ENCODE measurements around the gene SLC22A12.
"Not testable (repeated sequence)": the region's sequence is repeated elsewhere in the genome, so short reads cannot be mapped to it uniquely, and the experiment has no call there.

SLC22A12 gene

DNA sequence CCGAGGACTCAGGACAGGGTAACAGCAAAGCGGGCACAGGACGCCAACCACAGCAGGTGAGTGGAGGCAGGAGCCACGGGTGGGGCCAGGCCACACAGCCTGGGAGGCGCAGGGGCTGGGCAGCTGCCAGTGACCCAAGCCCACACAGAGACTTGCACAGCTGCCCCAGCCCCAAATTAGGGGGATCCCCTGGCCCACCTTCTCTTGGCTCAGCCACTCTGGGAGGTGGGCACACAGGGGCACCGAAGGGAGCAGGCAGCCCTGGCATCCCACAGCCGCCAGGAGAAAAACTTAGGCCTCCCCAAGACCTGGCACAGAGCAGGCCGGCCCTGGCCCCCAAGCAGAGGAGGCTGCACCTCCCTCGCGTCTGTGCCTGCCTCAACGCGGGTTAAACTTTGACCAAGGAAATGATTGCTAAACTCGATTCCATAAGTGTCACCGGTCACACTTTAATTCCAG lies at the start of gene SLC22A12:
Gene SLC22A12, plus strand, starts transcription at position 458 of the 459 bp plus-strand sequence. CDS start 337 bp downstream, outside the sequence.
- DNase-seq: no peak

DNA sequence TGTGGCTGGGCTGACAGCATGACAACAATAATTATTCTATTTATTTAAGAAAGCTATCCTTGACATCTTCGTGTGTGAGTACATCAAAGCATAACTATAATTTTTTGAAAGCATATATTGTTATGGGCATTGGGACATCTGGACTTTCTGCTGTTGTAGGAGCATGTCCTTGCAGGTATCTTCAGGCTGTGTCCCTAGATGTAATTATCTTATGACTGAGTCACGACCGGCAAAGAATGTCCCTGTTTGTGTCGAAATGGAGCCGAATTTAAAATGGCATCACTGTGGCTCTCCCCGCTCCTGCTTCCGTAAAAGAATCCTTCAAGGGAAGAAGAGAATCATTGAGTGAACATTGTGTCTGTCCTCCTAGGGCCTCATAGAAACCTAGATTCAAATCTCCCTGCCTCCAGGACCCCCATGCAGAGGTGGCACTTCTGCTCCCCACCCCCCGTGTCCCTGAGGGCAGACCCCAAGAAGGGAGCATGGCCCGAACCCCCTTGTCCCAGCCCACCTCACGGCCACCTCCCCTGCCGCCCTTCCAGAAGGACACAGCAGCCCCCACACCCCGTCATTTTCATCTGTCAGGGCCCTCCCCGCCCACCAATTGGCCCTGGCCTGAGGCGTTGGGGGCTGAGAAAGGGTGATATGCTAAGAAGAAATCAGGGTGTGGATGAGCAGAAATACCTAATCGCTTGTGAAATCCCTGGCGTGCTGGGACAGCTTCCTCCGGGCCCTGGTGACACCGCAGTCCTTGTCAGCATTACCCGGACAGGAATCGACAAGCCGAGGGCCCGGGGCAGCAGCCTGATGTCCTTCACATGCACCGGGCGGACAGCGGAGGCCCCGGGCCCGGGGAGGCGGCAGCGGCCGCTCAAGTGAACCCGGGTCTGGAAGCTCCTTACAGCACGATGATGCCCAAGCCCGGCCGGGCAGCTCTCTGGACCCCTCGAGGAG lies 48.6 kb upstream of the SLC22A12 start:
- no peak for DNase-seq

DNA sequence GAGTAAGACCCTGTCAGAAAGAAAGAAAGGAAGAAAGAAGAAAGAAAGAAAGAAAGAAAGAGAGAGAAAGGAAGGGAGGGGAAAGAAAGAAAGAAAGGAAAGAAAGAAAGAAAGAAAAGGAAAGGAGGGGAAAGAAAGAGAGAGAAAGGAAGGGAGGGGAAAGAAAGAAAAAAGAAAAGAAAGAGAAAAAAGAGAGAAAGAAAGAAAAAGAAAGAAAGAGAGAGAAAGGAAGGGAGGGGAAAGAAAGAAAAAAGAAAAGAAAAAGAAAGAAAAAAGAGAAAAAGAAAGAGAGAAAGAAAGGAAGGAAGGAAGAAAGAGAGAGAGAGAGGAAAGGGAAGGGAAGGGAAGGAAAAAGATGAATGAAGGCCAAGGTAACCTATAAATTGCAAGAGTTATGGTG lies 47.2 kb upstream of the SLC22A12 start:
- DNase-seq: no peak

DNA sequence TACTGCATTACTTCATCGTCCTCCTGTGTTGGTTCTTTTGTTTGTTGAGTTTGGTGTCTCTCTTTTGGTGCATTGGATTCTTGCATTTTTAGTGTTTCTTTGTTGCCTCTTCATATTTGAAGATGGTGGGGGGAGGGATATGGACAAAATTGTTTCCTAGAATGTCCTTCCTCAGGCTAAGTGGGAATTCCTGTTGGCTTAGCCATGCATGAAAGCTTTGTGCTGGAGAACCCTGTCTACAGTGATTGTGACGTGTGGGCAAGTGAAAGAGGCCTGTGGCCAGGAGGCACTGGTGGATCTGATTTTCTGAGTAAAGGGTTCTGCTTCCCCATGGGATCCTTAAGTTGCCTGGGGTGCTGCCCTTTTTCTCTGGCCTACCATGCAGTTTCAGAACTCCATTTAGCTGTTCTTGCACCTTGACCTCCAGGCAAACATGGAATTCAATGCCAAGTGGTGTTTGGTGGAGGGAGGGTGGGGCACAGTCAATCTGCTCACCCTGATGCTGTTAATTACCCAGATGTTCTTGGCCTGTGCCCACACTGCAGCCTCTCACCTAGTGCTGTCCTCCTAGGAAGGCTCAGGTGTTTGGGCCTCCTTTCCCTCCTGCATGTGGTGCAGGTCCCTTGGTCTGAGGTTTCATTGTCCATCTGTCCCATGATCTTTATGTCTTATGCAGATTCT lies 46.3 kb upstream of the SLC22A12 start:
- no peak for DNase-seq

DNA sequence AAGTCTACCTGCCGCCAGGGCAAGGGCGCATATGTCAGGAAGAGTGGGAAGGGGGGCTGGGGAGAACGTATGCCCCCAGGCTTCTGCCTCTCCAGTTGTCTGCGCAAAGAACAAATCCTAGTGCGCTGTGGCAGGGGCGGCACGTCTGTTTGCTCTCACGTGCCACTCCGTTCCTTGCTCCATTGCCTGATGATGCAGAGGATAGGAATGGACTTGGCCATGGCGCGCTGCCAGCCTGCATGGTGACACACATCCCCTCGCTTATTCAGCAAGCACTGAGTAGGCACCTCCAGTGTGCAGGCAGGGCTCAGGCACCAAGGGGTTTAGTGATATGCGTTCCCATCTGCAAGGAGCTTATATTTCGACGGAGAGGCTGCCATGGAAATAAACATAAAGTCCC lies 45.4 kb upstream of the SLC22A12 start:
- DNase-seq: no peak

DNA sequence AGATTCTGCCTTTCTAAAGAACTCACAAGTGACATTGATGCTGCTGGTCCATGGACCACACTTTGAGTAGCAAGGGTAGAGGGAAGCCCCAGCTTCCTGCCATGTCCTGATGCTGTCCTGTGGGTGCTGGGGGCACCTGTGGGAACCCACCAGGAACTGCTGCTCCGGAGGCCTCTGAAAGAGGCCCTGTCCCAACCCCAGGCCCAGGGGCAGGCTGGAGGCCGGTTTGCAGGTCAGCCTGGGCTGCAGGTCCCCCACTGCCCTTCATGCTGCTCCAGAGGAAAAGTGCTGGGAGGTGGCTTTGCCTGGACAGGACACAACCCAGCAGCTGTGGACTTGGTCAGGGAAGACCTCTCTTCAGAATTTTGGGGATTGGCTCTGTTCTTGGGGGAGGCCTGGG lies 44.8 kb upstream of the SLC22A12 start:
- no peak for DNase-seq

DNA sequence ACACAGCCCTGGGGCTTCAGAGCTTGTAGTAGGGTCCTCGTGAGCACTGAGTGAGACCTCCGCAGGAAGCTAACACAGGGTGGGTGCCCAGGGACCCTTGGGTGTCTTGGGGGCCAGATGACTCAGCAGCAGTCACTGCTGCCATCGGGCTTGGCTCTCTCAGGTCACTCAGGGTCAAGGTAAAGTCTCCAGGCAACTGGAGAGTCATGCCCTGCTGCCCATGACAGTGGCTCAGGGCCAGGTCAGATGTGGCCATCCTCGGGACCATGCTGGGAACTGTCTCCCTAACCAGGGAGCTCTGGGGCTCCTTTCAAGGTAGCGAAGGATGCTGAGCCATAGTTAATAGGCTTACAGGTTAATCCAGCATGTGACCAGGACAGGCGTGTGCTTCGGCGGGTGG lies 44.4 kb upstream of the SLC22A12 start:
- DNase-seq: no peak

DNA sequence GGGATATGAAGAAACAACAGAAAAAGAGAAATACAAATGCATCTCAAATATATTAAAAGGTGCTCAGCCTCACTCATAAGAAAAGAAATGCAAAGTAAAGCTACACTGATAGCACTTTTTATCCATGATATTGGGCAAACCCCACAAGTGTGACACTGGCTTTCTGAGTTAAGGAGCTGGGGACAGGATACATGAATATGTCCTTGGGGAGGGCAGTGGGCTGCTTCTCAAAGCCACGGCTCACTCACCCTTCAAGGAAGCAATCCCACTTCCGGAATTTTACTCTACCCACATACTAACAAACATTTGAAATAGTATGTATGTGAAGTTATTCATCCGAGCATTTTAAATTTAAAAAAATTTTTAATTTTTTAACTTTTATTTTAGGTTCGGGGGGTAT lies 41.1 kb upstream of the SLC22A12 start:
- no peak for DNase-seq

DNA sequence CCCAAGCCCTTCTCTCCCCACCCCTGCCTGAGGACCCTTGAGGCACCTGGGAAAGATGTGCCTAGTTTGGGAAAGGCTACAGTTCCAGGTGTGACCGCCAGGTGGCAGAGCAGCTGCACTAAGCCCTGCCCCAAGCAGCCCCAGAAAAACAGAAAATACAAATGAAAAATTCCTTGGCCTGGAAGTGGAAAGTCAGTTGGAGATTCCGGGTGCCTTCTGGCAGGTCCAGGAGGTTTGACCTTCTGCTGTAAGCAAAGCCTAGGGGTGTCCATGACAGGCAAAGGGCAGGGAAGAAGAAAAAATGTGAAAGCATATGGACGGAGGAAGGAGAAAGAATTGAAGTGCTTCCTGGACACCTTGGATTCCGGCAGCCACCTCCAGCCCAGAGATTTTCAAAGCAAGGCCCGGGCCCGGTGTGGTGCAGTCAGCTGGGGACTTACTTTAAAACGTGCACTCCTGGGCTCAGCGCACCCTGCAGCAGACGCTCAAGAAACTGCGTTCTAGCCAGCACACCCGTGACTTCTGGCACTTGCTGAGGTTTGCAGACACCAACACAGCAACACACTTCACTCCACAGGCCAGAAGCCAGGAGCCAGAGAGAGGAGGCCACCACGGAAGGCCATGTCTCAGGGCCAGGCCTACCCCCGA lies 37.3 kb upstream of the SLC22A12 start:
- peak; percentile 44 to 75 (median 49) for DNase-seq

DNA sequence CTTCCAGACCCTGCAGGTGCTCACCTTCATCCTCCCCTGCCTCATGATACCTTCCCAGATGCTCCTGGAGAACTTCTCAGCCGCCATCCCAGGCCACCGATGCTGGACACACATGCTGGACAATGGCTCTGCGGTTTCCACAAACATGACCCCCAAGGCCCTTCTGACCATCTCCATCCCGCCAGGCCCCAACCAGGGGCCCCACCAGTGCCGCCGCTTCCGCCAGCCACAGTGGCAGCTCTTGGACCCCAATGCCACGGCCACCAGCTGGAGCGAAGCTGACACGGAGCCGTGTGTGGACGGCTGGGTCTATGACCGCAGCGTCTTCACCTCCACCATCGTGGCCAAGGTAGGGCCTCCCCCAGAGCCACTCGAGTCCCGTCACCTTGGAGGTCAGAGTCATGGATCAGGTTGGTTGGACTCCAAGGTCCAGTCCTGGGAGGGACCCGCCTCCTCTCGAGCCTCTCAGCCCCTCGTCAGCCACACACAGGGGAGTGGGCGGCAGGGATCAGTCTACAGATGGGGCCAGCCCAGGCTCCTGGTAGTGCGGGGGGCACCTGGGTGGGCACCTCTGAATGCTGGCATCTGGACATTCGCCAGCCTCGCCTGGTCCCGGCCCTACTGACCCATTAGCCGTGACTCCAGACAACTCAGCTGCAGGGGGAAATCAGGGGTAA lies 34.8 kb upstream of the SLC22A12 start:
- DNase-seq: no peak

DNA sequence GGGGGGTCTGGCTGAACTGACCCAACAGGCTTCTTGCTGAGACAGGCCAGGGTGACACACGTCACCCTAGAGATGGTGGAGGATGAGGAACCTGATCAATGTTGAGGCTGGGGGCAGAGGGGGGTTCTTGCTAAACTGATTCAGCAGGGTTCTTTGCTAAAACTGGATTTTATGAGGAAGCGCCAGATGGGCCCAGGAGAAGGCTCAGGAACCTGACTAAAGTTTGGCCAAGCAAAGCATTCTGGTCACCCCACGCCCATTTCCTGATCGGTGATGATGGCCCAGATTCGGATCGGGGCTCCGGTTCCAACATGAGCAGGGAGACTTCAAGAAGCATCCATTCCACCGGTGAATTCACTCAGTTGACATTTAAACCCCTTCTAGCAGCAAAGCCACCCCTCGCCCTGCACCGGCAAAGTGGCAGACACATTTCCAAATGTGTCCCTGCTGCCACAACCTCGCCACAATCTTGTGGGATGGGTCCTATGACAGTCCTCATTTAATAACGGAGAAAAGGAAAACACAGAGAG lies 34.2 kb upstream of the SLC22A12 start:
- DNase-seq: no peak

DNA sequence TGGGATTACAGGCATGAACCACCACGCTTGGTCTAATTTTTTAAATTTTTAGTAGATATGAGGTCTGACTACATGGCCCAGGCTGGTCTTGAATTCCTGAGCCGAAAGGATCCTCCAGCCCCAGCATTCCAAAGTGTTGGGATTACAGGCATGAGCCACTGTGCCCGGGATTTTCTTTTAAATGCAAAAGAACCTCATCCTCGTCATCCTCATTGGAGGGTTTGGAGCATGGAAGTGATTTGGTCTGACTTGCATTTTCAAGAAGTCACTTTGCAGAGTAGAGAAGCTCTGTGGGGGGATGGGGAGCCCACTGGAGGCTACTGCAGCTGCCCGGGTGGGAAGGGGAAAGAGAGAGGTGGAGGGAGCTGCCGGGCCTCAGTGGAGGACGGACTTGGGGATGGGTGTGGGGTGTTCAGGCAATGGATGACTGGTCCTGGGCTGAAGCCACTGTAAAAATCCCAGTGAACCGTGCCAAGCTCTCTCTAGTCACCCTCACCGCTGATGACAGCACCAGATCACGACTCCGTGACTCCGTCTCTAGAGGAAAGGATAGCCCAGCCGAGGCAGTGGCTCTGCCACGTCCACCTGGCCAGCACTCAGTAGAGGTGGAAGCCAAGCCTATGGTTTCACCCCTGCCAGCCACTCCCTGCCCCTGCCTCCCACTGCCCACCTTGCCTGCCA lies 32.8 kb upstream of the SLC22A12 start:
- no peak for DNase-seq

DNA sequence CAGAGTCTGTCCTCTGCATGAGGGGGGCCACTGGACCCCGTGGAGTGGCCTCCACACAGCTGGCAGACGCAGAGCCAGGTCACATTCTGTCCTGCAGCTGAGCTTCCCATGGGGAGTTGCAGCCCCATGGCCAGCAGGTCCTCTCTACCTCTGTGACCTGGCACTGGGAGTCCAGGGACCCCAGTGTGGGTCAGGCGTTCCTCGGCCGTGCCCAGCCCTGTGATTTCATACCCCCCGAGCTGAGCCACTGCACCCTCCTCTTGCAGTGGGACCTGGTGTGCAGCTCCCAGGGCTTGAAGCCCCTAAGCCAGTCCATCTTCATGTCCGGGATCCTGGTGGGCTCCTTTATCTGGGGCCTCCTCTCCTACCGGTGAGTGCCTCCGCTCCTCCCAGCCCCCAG lies 32.2 kb upstream of the SLC22A12 start:
- no peak for DNase-seq

DNA sequence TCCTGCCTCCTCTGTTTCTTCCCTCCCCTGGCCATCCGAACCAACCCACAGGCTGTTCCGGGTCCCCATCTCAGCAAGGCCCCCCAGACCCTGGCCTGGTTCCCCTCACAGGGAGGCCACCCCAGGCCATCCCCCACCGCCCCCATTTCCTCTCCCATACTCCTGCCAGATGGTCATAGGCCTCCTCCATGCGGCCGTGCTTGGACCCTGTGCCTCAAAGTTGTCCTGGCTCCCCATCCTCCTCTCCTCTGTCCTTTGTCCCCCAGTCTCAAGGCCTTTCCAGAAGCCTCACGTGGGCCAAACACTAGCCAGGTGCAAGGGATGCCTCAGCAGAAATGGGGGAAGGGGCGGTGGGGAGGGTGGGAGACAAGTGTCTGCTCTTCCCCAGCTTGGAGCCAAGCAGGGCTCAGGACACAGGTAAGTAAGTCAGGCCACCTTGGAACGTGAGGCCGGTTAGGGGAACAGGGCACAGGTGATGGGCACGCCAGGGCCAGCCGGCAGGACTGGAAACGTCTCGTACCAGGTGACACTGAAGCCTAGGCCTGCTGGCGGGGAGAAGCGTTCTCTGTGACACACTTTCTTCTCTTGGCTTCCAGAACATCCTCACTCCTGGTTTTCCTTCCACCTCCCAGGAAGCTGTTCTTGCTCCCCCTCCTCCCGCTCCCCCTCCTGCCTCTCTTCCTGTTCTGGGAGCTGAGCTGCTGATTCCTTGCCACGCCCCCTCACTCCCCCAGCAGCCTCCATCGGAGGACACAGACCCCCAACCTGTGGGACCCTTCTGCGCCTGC lies 31.5 kb upstream of the SLC22A12 start:
- DNase-seq: no peak

DNA sequence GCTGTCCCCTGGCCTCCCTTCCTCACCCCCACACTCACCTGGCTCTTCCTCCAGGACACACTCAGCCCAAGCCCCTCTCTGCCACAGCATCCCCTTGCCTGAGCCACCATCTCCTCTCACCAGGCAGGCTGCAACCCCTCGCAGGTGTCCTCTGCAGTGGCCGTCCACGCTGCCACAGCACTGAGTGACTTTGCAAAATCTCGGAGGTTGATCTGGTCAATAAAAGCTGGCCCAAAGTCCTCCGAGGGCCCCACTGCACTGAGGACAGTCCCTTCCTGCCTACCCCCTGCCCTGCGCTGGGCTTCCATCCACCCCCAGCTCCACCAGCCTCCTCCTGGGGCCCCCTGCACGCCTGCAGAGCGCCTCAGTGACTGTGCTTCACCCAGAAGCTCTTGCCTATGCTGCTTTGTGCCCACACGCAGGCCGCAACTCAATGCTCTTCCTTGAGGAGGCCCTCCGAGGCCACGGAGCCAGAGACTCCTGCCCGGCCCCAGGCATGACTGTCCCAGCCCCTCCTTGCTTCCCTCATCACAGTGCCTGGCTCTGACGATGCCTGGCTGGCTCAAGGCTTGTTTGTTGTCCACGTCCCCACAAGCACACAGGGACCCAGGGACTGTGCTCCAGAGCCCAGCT lies 30.8 kb upstream of the SLC22A12 start:
- DNase-seq: no peak

DNA sequence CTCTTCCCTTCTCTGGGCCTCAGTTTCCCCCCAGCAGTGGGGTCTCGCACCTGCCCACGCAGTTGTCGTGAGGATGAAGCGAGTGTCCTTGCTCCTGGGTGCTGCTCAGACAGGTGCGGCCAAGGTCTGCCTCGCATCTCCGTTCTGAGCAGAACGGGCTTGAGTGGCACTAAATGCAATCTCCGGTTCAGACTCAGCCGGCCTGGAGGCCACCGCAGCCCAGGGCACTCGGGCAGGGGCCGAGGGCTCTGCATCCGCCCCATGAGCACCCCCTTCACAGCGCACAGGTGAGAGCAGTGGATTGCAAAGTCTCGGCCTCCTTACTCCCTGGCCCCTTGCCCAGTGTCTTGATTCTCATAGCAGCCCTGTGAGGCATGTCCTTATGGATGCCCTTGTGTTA lies 30.1 kb upstream of the SLC22A12 start:
- no peak for DNase-seq

DNA sequence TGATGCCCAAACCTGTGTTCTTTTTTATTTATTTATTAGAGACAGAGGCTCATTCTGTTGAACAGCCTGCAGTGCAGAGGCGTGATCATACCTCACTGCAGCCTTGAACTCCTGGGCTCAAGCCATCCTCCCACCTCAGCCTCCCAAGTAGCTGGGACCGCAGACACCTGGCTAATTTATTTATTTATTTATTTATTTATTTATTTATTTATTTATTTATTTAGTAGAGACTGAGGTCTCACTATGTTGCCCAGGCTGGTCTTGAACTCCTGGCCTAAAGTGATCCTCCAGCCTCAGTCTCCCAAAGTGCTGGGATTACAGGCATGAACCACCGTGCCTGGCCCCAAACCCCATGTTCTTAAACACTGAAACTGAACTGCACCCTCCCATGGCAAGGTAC lies 29.6 kb upstream of the SLC22A12 start:
- not testable (repeated sequence) for DNase-seq

DNA sequence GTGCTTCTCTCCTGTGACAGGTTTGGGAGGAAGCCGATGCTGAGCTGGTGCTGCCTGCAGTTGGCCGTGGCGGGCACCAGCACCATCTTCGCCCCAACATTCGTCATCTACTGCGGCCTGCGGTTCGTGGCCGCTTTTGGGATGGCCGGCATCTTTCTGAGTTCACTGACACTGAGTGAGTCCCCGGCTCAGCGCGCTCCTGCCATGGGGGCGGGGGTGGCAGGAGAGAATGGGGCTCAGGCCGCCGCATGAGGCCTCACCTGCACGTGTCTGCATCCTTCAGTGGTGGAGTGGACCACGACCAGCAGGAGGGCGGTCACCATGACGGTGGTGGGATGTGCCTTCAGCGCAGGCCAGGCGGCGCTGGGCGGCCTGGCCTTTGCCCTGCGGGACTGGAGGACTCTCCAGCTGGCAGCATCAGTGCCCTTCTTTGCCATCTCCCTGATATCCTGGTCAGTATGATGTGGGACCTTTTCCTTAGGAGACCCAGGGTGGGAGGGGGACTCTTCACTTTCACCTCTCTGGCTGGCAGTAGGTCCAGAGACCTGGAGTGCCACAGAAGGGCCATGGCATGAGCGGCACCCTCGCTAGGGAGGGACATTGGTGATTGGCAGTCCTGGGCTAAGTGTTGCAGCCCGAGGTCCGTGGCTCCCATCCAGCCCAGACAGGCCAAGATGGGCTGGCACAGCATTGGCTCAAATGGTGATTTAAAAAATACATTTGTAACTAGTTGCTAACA lies 28.9 kb upstream of the SLC22A12 start:
- no peak for DNase-seq

DNA sequence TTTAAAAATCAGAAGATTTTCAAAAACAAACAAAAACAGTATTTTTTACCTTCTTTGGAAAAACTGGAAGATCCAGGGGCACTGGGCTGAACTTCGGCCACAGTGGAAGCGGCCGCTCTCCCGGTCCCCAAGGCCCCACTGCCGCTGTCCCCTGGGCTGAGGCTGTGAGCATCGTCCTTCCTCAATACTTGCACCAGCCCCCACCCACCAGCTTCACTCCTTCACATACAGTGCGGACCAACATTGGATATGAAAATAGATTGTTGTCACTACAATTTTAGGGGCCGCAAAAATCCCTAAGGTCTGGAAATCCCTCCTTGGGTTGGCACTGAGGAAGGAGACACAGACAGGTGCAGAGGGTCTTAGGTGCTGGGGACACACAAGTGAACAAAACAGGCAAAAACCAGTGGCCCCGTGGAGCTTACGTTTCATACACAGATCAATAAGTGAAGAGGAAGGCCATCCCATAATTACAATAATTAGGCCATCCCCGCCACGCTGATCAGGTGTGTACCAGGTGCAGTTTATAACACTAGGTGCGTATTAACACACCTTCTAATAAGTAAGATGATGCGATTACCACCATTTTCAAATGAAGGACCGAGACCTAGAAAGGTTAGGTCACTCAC lies 28.2 kb upstream of the SLC22A12 start:
- no peak for DNase-seq

DNA sequence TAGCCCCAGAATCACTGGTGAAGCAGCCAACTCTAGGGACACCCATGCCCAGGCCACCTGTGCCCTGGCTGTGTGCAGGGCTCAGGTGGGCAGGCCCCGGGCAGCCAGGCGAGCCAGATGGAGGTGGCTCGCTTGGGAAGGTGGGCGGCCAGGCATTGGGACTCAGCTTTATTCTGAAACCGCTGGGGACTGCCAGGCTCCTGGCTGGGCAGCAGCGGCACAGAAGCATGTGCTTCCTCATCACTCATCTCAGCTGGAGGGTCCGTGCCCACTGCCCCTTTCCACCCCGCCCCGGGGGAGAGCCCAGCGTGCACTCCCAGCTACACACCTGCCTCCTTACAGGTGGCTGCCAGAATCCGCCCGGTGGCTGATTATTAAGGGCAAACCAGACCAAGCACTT lies 27.1 kb upstream of the SLC22A12 start:
- DNase-seq: no peak
